K562 (cell line): ENCODE results near the gene NUP50. TPM values are rescaled to one million over a fixed set of nuclear protein-coding genes. Genes with fewer than 3 reads are reported as not detected.

Experiments used
- CBX1 ChIP-seq: sonication (generic); IDR thresholded peaks from 2 replicates; pipeline ENCODE4 v1.6.1; 2016; ENCODE audit warnings: antibody characterized with exemption, low read depth, mild to moderate bottlenecking
- HNRNPH1 ChIP-seq: fragments of 200-400 bp; formaldehyde crosslinking; optimal IDR thresholded peaks from 2 replicates; pipeline ENCODE3; 2017; ENCODE audit warnings: low read depth, mild to moderate bottlenecking, low read length, moderate library complexity
- JUN ChIP-seq, 2 experiments: sonication (generic) in 1 of 2; formaldehyde crosslinking in 1 of 2; IDR thresholded peaks; 2 replicates each; pipeline versions ENCODE4 v1.6.1 to v1.8.0; 2012 to 2022; ENCODE audit warnings: borderline replicate concordance in 2 of 2, mild to moderate bottlenecking in 2 of 2, improper control_type of control experiment in 1 of 2, low read depth in 1 of 2, low read length in 1 of 2, missing genetic modification reagents in 1 of 2
- LARP7 ChIP-seq: fragments of 450-650 bp; IDR thresholded peaks from 2 replicates; pipeline ENCODE4 v1.6.1; 2016
- MTA3 ChIP-seq: fragments of 450-650 bp; formaldehyde crosslinking; IDR thresholded peaks from 2 replicates; pipeline ENCODE4 v1.6.1; 2017; ENCODE audit warnings: mild to moderate bottlenecking, borderline replicate concordance
- POLR2AphosphoS5 ChIP-seq: IDR thresholded peaks from 2 replicates; pipeline ENCODE4 v1.6.1; 2011; ENCODE audit warnings: mild to moderate bottlenecking, low read depth, low read length, moderate library complexity; ENCODE audit not compliant: control insufficient read depth, insufficient read depth
- SP1 ChIP-seq: sonication (generic); formaldehyde crosslinking; IDR thresholded peaks from 2 replicates; pipeline ENCODE4 v1.8.1; 2022; ENCODE audit warnings: mild to moderate bottlenecking, missing genetic modification reagents
- THRAP3 ChIP-seq: fragments of 450-650 bp; IDR thresholded peaks from 2 replicates; pipeline ENCODE4 v1.6.1; 2016; ENCODE audit warnings: mild to moderate bottlenecking, inconsistent platforms, borderline replicate concordance
- U2AF1 ChIP-seq: fragments of 200-400 bp; formaldehyde crosslinking; optimal IDR thresholded peaks from 2 replicates; pipeline ENCODE3; 2017; ENCODE audit warnings: mild to moderate bottlenecking, low read depth, low read length, moderate library complexity
- ZFPM2 ChIP-seq: fragments of 250-450 bp; sonication (Bioruptor Pico); IDR thresholded peaks from 2 replicates; pipeline ENCODE4 v1.5.1; 2022; ENCODE audit warnings: mild to moderate bottlenecking
- ZNF3 ChIP-seq: fragments of 250-450 bp; sonication (Bioruptor Pico); IDR thresholded peaks from 2 replicates; pipeline ENCODE4 v1.5.0; 2021; ENCODE audit warnings: mild to moderate bottlenecking, moderate library complexity
- polyA plus RNA-seq, 8 experiments: library from polyadenylated mRNA; depleted of rRNA in 4 of 8; stranded (reverse) in 5 of 8; unstranded in 3 of 8; fragments of >200 nt; fragmentation: Nextera tagmentation in 2 of 8; fragmentation: Illumina TruSeq in 1 of 8; extraction: Ambion mirVana in 2 of 8; extraction: Trizol in 1 of 8; gene quantifications; 2 replicates each; pipeline versions ENCODE4 v1.2.1 to v1.2.3, GENCODE V29; 2011 to 2014; ENCODE audit warnings: inconsistent platforms in 1 of 8, missing spikeins in 1 of 8
- total RNA-seq, 7 experiments: library from RNA; depleted of rRNA in 6 of 7; stranded (reverse); fragments of >200 nt in 6 of 7; fragmentation: Illumina TruSeq in 2 of 7; extraction: Trizol in 2 of 7; gene quantifications; 2 replicates each; pipeline versions ENCODE4 v1.2.1 to v1.2.3, GENCODE V29; 2011 to 2021; ENCODE audit warnings: low replicate concordance in 1 of 7
- TF ChIP-seq, protein P1 (sequence below): fragments of 150-350 bp; IDR thresholded peaks from 2 replicates; pipeline ENCODE4 v1.6.1; 2014; ENCODE audit warnings: low read depth, mild to moderate bottlenecking, low read length, borderline replicate concordance
- TF ChIP-seq, protein P2 (sequence below): fragments of 250-450 bp; sonication (Bioruptor Pico); IDR thresholded peaks from 2 replicates; pipeline ENCODE4 v1.5.0; 2021
- TF ChIP-seq, protein P3 (sequence below), 2 experiments: fragments of 450-650 bp; conservative IDR thresholded peaks; 2 replicates each; pipeline ENCODE4 v1.6.1; 2017; ENCODE audit warnings: mild to moderate bottlenecking in 2 of 2, moderate library complexity in 2 of 2
- TF ChIP-seq, protein P4 (sequence below): fragments of 250-450 bp; sonication (Bioruptor Pico); IDR thresholded peaks from 2 replicates; pipeline ENCODE4 v1.8.0; 2021; ENCODE audit warnings: borderline replicate concordance, mild to moderate bottlenecking, moderate library complexity; ENCODE audit not compliant: poor library complexity, severe bottlenecking
- TF ChIP-seq, protein P5 (sequence below): fragments of 250-450 bp; sonication (Bioruptor Pico); IDR thresholded peaks from 2 replicates; pipeline ENCODE4 v1.8.0; 2022; ENCODE audit warnings: inconsistent platforms, mild to moderate bottlenecking, moderate library complexity, borderline replicate concordance
- TF ChIP-seq, protein P6 (sequence below): sonication (generic); formaldehyde crosslinking; IDR thresholded peaks from 2 replicates; pipeline ENCODE4 v1.8.0; 2022; ENCODE audit warnings: missing genetic modification reagents, mild to moderate bottlenecking, borderline replicate concordance

The NUP50 gene
- total and polyA plus RNA-seq, 9 of the 15 experiments (the other 6 are each of a cell fraction or from before 2014, with no cell fraction given): 23.8 to 83.7 (median 55.3) TPM

DNA sequence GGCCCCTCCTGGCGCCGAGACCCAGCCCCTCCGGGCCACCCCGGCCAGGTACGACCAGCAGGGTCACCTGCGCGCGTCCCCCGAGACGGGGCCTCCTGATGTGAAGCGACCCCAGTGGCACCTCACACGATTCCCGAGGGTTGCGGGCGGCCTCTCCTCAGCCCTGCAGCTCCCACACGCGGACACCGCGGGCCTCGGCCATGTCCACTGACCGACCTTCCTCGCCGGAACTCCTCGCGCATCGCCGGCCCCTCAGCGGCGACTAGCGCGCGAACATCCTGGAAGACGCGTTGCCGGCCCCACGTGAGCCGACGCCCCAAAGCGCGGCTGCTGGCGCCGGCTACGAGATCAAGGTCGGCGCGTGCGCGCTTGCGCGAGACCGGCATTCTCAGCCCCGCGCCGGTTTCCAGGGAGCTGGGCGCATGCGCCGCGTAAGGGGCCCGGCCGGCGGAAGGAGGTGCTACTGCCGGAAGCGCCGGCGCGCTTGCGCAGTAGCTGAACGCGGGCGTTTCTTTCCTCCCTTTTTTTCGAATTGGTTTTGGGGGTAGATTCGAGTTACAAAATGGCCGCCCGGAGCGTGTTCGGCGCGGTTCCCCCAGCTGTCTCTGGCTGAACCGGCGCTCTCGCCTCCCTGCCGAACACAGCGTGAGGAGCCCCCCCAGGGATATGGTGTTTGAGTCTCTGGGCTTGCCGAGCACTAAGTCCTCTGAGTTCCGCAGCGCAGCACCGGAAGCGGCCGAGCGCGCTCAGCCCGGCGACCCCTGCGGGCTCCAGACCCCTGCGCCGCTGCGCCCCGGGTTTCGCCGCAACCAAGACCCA, at the start of gene NUP50 (continued):
- TF ChIP-seq JUN (IDR thresholded peaks at IDR 0.05; ENCODE audit: borderline replicate concordance, low read depth, low read length): no peak
- no peak for TF ChIP-seq JUN (CRISPR knock-in tag; IDR thresholded peaks at IDR 0.05; ENCODE audit: borderline replicate concordance)
- 0 out of 2 replicates have a peak, but pooled peaks have one; percentile 34 for TF ChIP-seq CBX1
- TF ChIP-seq MTA3: peak; percentile 26; the same call in 1 of the 2 replicates
- no peak for TF ChIP-seq ZFPM2
- TF ChIP-seq, protein P1, sequence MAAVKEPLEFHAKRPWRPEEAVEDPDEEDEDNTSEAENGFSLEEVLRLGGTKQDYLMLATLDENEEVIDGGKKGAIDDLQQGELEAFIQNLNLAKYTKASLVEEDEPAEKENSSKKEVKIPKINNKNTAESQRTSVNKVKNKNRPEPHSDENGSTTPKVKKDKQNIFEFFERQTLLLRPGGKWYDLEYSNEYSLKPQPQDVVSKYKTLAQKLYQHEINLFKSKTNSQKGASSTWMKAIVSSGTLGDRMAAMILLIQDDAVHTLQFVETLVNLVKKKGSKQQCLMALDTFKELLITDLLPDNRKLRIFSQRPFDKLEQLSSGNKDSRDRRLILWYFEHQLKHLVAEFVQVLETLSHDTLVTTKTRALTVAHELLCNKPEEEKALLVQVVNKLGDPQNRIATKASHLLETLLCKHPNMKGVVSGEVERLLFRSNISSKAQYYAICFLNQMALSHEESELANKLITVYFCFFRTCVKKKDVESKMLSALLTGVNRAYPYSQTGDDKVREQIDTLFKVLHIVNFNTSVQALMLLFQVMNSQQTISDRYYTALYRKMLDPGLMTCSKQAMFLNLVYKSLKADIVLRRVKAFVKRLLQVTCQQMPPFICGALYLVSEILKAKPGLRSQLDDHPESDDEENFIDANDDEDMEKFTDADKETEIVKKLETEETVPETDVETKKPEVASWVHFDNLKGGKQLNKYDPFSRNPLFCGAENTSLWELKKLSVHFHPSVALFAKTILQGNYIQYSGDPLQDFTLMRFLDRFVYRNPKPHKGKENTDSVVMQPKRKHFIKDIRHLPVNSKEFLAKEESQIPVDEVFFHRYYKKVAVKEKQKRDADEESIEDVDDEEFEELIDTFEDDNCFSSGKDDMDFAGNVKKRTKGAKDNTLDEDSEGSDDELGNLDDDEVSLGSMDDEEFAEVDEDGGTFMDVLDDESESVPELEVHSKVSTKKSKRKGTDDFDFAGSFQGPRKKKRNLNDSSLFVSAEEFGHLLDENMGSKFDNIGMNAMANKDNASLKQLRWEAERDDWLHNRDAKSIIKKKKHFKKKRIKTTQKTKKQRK: no peak
- no peak for TF ChIP-seq HNRNPH1
- TF ChIP-seq, protein P2, sequence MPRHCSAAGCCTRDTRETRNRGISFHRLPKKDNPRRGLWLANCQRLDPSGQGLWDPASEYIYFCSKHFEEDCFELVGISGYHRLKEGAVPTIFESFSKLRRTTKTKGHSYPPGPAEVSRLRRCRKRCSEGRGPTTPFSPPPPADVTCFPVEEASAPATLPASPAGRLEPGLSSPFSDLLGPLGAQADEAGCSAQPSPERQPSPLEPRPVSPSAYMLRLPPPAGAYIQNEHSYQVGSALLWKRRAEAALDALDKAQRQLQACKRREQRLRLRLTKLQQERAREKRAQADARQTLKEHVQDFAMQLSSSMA (CRISPR knock-in tag): no peak
- TF ChIP-seq SP1 (CRISPR knock-in tag): no peak
- TF ChIP-seq, protein P3, sequence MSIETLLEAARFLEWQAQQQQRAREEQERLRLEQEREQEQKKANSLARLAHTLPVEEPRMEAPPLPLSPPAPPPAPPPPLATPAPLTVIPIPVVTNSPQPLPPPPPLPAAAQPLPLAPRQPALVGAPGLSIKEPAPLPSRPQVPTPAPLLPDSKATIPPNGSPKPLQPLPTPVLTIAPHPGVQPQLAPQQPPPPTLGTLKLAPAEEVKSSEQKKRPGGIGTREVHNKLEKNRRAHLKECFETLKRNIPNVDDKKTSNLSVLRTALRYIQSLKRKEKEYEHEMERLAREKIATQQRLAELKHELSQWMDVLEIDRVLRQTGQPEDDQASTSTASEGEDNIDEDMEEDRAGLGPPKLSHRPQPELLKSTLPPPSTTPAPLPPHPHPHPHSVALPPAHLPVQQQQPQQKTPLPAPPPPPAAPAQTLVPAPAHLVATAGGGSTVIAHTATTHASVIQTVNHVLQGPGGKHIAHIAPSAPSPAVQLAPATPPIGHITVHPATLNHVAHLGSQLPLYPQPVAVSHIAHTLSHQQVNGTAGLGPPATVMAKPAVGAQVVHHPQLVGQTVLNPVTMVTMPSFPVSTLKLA (conservative IDR thresholded peaks at IDR 0.05): peak; percentile 71 to 86
- TF ChIP-seq, protein P4, sequence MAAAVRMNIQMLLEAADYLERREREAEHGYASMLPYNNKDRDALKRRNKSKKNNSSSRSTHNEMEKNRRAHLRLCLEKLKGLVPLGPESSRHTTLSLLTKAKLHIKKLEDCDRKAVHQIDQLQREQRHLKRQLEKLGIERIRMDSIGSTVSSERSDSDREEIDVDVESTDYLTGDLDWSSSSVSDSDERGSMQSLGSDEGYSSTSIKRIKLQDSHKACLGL (CRISPR knock-in tag): no peak
- TF ChIP-seq POLR2AphosphoS5: peak; percentile 48; the same call in 1 of the 2 replicates
- no peak for TF ChIP-seq U2AF1
- no peak for TF ChIP-seq LARP7
- TF ChIP-seq, protein P5, sequence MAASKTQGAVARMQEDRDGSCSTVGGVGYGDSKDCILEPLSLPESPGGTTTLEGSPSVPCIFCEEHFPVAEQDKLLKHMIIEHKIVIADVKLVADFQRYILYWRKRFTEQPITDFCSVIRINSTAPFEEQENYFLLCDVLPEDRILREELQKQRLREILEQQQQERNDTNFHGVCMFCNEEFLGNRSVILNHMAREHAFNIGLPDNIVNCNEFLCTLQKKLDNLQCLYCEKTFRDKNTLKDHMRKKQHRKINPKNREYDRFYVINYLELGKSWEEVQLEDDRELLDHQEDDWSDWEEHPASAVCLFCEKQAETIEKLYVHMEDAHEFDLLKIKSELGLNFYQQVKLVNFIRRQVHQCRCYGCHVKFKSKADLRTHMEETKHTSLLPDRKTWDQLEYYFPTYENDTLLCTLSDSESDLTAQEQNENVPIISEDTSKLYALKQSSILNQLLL (CRISPR knock-in tag): no peak
- no peak for TF ChIP-seq ZNF3 (CRISPR knock-in tag)
- TF ChIP-seq, protein P6, sequence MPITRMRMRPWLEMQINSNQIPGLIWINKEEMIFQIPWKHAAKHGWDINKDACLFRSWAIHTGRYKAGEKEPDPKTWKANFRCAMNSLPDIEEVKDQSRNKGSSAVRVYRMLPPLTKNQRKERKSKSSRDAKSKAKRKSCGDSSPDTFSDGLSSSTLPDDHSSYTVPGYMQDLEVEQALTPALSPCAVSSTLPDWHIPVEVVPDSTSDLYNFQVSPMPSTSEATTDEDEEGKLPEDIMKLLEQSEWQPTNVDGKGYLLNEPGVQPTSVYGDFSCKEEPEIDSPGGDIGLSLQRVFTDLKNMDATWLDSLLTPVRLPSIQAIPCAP (CRISPR knock-in tag): no peak
- TF ChIP-seq THRAP3: no peak
